Astrocyte (in vitro differentiated cells and primary cell): ENCODE measurements around the gene CNST.

Experiments used
- EZH2 ChIP-seq: IDR thresholded peaks from 2 replicates; pipeline ENCODE4 v1.6.1; 2012; ENCODE audit warnings: mild to moderate bottlenecking, low read length, inconsistent platforms; ENCODE audit not compliant: insufficient read depth
- TF ChIP-seq, protein P1 (sequence below): IDR thresholded peaks from 2 replicates; pipeline ENCODE4 v1.5.1; 2011; ENCODE audit warnings: low read depth, mild to moderate bottlenecking, inconsistent platforms, low read length, moderate library complexity; ENCODE audit not compliant: insufficient read depth

DNA sequence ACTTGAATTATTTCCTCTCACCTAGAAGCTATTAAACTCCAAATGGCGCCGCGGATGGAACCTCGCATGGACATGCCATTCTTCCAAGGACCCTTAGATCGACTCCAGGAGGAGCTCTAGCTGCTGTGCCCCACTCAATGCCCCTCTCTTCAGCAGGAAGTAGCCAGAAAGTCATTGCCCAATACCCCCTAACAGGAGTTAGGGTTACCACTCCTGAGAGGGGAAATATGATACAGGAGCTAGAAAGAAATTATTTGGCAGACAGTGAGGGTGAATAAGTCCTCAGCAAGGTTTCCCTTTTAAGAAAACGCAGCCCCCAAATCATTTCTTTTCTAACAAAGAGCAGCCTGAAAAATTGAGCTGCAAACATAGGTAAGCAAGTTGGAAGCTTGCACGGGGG lies 28.8 kb upstream of the CNST start:
- TF ChIP-seq, protein P1, sequence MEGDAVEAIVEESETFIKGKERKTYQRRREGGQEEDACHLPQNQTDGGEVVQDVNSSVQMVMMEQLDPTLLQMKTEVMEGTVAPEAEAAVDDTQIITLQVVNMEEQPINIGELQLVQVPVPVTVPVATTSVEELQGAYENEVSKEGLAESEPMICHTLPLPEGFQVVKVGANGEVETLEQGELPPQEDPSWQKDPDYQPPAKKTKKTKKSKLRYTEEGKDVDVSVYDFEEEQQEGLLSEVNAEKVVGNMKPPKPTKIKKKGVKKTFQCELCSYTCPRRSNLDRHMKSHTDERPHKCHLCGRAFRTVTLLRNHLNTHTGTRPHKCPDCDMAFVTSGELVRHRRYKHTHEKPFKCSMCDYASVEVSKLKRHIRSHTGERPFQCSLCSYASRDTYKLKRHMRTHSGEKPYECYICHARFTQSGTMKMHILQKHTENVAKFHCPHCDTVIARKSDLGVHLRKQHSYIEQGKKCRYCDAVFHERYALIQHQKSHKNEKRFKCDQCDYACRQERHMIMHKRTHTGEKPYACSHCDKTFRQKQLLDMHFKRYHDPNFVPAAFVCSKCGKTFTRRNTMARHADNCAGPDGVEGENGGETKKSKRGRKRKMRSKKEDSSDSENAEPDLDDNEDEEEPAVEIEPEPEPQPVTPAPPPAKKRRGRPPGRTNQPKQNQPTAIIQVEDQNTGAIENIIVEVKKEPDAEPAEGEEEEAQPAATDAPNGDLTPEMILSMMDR, result no peak
- TF ChIP-seq EZH2, result no peak
